Measurements from ENCODE around the gene SH3BGR. TPM values are rescaled to one million over a fixed set of nuclear protein-coding genes. Genes with fewer than 3 reads are reported as not detected.

Gene SH3BGR
- total RNA-seq, 2 donors from 2014 or later = 0.57 to 0.86 TPM

GRCh38 chr21:39504230-39504629, 52.5 kb downstream of the SH3BGR start:
- DNase-seq (no peak), ATAC-seq (no peak)
- no peaks in the 10 kb centered on the region for H3K27me3 Mint-ChIP-seq
- H3K4me3 Mint-ChIP-seq = no peak overlapping the region
- no peaks in the 10 kb centered on the region for H3K9me3 ChIP-seq (ENCODE audit: control insufficient read depth, low read length, poor library complexity, severe bottlenecking)
- H3K36me3 Mint-ChIP-seq (ENCODE audit: low read depth) = no peaks in the 10 kb centered on the region
- H3K27ac Mint-ChIP-seq = no peak overlapping the region
- H3K4me1 Mint-ChIP-seq = peaks cover 2% of the 10 kb centered on the region

- H3K36me3 Mint-ChIP-seq (ENCODE audit: low read depth) = peaks cover 5% of the 10 kb centered on the region
- ATAC-seq (no peak), DNase-seq (no peak)
- no peaks in the 10 kb centered on the region for H3K27me3 Mint-ChIP-seq
- H3K27ac Mint-ChIP-seq = no peak overlapping the region
- H3K9me3 ChIP-seq (ENCODE audit: control insufficient read depth, low read length, poor library complexity, severe bottlenecking) = no peaks in the 10 kb centered on the region
- peaks cover 5% of the 10 kb centered on the region for H3K4me1 Mint-ChIP-seq
- H3K4me3 Mint-ChIP-seq = no peak overlapping the region
These were observed 58.5 kb downstream of the SH3BGR start for GRCh38 chr21:39510240-39510639.

GRCh38 chr21:39511102-39511501, 59.3 kb downstream of the SH3BGR start:
- Mint-ChIP-seq H3K27ac (peak overlapping the region; percentile 12), H3K36me3 (ENCODE audit: low read depth) (peaks cover 5% of the 10 kb centered on the region), H3K27me3 (no peaks in the 10 kb centered on the region), H3K4me1 (peaks cover 5% of the 10 kb centered on the region), H3K4me3 (no peak overlapping the region)
- H3K9me3 ChIP-seq (ENCODE audit: control insufficient read depth, low read length, poor library complexity, severe bottlenecking) = no peaks in the 10 kb centered on the region
- ATAC-seq (no peak), DNase-seq (no peak)

GRCh38 chr21:39513735-39514134, 62.0 kb downstream of the SH3BGR start:
- peaks cover 1% of the 10 kb centered on the region for H3K27me3 Mint-ChIP-seq
- H3K4me3 Mint-ChIP-seq = no peak overlapping the region
- H3K36me3 Mint-ChIP-seq (ENCODE audit: low read depth) = peaks cover 5% of the 10 kb centered on the region

DNA sequence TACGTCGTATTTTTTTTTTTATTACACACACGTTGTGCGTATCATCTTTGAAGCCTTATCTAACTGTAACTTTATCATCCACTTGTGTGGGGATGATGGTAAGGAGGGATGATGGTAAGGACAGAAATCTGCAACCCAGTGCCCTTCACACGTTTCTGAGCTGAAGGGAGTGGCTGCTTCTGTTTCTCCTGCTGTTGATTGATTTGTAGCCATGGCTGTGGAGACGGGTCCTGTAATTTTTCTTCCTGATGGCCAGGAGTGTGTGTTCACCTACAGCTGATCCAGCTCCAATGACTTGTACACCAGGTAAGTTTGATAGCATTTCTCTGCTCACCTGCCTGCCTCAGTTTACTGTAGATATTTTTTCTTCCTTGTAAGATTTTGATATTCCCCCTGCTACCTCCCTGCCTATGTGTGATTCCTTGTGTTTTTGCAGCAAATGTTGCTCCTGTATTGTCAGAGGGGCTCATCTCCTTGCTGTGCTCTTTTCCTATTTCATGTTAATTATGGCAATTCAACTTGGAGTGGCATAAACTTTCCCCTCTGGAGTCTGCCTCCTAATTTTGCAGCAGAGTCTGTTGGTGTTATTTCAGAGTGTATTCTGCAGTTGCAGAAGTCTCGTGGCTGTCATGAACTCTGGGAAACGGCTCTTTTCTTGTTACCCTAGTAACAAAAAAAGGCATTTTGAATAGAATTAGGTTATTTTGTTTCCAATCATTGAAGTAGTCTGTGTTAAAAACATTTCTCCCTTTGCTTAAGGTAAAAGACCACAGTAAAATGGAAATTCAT, 64.1 kb downstream of the SH3BGR start:
- DNase-seq = no peak
- no peak overlapping the region for H3K4me3 Mint-ChIP-seq
- H3K4me1 Mint-ChIP-seq = peaks cover 7% of the 10 kb centered on the region
- peaks cover 17% of the 10 kb centered on the region for H3K27me3 Mint-ChIP-seq
- peaks cover 5% of the 10 kb centered on the region for H3K36me3 Mint-ChIP-seq (ENCODE audit: low read depth)
- H3K9me3 ChIP-seq (ENCODE audit: control insufficient read depth, low read length, poor library complexity, severe bottlenecking) = no peaks in the 10 kb centered on the region
- no peak for ATAC-seq
- no peak overlapping the region for H3K27ac Mint-ChIP-seq

More at GRCh38 chr21:39513735-39514134, 62.0 kb downstream of the SH3BGR start:
- H3K9me3 ChIP-seq (ENCODE audit: control insufficient read depth, low read length, poor library complexity, severe bottlenecking) = no peaks in the 10 kb centered on the region
- H3K27ac Mint-ChIP-seq = no peak overlapping the region
- H3K4me1 Mint-ChIP-seq = peaks cover 10% of the 10 kb centered on the region
- ATAC-seq (no peak), DNase-seq (no peak)

DNA sequence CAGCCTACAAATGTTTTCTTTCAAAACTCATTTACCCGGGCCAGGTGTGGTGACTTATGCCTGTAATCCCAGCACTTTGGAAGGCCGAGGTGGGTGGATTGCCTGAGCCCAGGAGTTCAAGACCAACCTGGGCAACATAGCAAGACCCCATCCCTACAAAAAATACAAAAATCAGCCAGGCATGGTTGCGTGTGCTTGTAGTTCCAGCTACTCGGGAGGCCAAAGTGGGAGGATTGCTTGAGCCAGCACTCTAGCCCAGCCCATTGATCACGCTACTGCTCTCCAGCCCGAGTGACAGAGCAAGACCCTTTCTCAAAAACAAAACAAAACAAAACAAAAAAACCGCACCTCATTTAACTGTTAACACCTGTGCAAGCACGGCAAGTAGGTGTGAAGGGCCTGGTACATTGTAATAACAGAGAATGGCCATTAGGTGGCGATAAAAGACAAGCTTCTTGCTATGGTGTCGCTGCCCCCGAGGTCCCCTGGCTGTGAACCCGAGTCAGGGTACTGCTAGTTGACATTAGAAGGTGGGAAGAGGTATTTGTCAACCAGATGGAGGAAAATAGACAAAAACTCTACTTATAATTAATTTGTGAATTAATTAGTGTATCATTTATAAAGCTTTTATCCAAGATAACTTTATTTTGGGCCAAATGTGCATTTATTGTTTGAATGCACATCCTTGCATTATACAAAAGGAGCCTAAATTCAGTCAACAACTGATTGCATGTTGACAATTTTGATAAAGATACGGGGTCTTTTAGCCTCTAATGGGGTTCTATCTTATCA, 66.5 kb downstream of the SH3BGR start:
- ATAC-seq (peak; percentile 74), DNase-seq (peak in 2 of 3 donors; percentile 8 to 10)
- H3K4me1 Mint-ChIP-seq = peaks cover 4% of the 10 kb centered on the region
- no peak overlapping the region for H3K27ac Mint-ChIP-seq
- peaks cover 2% of the 10 kb centered on the region for H3K36me3 Mint-ChIP-seq (ENCODE audit: low read depth)
- H3K9me3 ChIP-seq (ENCODE audit: control insufficient read depth, low read length, poor library complexity, severe bottlenecking) = no peaks in the 10 kb centered on the region
- H3K4me3 Mint-ChIP-seq = no peak overlapping the region
- H3K27me3 Mint-ChIP-seq = peaks cover 31% of the 10 kb centered on the region

- no peaks in the 10 kb centered on the region for H3K9me3 ChIP-seq (ENCODE audit: control insufficient read depth, low read length, poor library complexity, severe bottlenecking)
- H3K27ac Mint-ChIP-seq = no peak overlapping the region
- ATAC-seq (no peak), DNase-seq (no peak)
- H3K4me1 Mint-ChIP-seq = peaks cover 4% of the 10 kb centered on the region
- no peak overlapping the region for H3K4me3 Mint-ChIP-seq
- peaks cover 2% of the 10 kb centered on the region for H3K36me3 Mint-ChIP-seq (ENCODE audit: low read depth)
- peaks cover 31% of the 10 kb centered on the region for H3K27me3 Mint-ChIP-seq
These were observed 67.1 kb downstream of the SH3BGR start for GRCh38 chr21:39518847-39519210.

DNA sequence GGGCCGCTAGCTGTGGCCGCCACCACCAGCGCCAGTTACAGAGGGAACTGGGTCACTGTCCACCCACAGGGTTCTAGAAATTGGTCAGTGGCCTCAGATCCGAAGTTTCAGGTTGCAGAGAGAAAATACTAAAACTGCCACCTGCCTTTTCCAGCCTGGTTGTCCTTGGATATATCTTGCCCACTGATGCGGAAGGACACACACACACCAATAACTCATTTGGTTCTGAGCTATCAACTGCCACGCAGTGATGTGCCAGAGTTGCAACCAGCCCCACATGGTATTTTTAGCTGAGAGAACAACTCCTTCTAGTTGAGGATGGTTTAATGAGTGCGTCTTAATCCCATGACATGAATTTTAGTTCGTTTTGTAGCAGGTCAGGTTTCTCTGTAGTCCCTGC, 68.1 kb downstream of the SH3BGR start:
- no peaks in the 10 kb centered on the region for H3K9me3 ChIP-seq (ENCODE audit: control insufficient read depth, low read length, poor library complexity, severe bottlenecking)

DNA sequence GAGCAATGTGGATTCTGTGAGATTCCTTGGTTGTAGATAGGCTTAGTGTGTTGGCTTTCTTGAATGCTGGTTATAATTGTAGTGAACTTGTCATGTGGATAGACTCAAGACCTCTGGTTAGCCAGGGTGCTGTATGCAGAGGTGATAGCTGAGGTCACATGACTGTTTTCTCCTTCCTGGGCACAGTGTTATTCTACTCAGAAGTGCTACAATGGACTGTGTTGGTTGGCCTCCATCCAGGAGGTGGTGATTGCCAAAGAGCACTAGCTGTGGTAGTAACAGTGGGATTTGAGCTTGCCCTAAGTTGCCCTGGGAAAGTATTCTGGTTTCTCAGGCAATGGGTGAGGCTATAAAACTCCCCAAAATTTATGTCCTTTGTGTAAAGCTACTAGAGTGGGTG, 71.6 kb downstream of the SH3BGR start:
- H3K4me3 Mint-ChIP-seq = no peak overlapping the region
- H3K4me1 Mint-ChIP-seq = peaks cover 4% of the 10 kb centered on the region
- H3K36me3 Mint-ChIP-seq (ENCODE audit: low read depth) = peaks cover 2% of the 10 kb centered on the region
- ATAC-seq = no peak
- no peak overlapping the region for H3K27ac Mint-ChIP-seq
- peaks cover 58% of the 10 kb centered on the region for H3K27me3 Mint-ChIP-seq
- DNase-seq = no peak
- H3K9me3 ChIP-seq (ENCODE audit: control insufficient read depth, low read length, poor library complexity, severe bottlenecking) = no peaks in the 10 kb centered on the region

More for the DNA sequence above, 68.1 kb downstream of the SH3BGR start:
- H3K36me3 Mint-ChIP-seq (ENCODE audit: low read depth) = peaks cover 2% of the 10 kb centered on the region
- peaks cover 31% of the 10 kb centered on the region for H3K27me3 Mint-ChIP-seq
- H3K27ac Mint-ChIP-seq = no peak overlapping the region
- ATAC-seq = no peak
- no peak overlapping the region for H3K4me3 Mint-ChIP-seq
- no peak for DNase-seq
- peaks cover 6% of the 10 kb centered on the region for H3K4me1 Mint-ChIP-seq

- H3K27ac Mint-ChIP-seq = no peak overlapping the region
- DNase-seq = no peak
- H3K4me3 Mint-ChIP-seq = no peak overlapping the region
- peaks cover 4% of the 10 kb centered on the region for H3K4me1 Mint-ChIP-seq
- H3K27me3 Mint-ChIP-seq = peaks cover 54% of the 10 kb centered on the region
- ATAC-seq = no peak
- H3K9me3 ChIP-seq (ENCODE audit: control insufficient read depth, low read length, poor library complexity, severe bottlenecking) = no peaks in the 10 kb centered on the region
- peaks cover 2% of the 10 kb centered on the region for H3K36me3 Mint-ChIP-seq (ENCODE audit: low read depth)
These were observed 72.1 kb downstream of the SH3BGR start for GRCh38 chr21:39523915-39524314.

DNA sequence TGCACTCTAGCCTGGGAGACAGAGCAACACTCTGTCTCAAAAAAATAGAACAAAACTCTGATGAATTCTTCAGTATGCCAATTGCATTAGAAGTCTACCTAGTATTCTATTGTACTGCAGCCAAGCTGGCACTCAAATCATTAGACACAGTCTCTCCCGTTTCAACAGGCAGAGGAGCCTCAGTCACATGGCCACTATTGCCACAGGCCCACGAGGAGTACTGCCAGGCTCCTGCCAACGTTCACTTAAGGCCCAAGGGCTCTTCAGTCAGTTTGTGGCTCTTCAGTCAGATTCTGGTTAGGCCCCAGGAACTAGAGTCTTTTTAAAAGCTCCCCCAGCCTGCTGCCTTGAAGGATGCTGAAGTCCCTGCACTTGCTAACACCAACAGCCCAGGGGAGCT, 73.4 kb downstream of the SH3BGR start:
- ATAC-seq (no peak), DNase-seq (no peak)
- H3K9me3 ChIP-seq (ENCODE audit: control insufficient read depth, low read length, poor library complexity, severe bottlenecking) = no peaks in the 10 kb centered on the region
- peaks cover 53% of the 10 kb centered on the region for H3K27me3 Mint-ChIP-seq
- no peak overlapping the region for H3K4me3 Mint-ChIP-seq
- H3K27ac Mint-ChIP-seq = no peak overlapping the region
- peaks cover 2% of the 10 kb centered on the region for H3K36me3 Mint-ChIP-seq (ENCODE audit: low read depth)
- H3K4me1 Mint-ChIP-seq = peaks cover 4% of the 10 kb centered on the region

DNA sequence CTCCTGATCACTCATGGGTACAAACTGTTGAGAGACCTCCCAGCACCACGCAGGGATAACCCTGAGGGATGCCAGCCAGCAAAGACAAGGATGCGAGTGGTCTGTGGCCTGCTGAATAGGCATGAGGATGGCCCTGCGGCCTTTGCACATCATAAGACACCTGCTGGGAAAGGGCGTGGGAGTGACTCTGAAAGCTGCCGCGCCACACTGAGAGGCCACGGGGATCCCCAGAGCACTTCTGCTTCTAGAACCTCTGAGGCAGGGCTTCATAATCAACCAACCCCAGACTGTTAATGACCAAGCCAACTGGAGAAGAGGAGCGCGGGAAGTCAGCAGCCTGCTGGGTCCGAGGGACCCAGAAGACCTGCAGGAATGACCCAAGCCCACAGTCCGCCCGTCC, 73.8 kb downstream of the SH3BGR start:
- Mint-ChIP-seq H3K27me3 (peaks cover 49% of the 10 kb centered on the region), H3K36me3 (ENCODE audit: low read depth) (no peaks in the 10 kb centered on the region), H3K4me3 (no peak overlapping the region), H3K27ac (no peak overlapping the region), H3K4me1 (peaks cover 4% of the 10 kb centered on the region)
- ATAC-seq = no peak
- no peaks in the 10 kb centered on the region for H3K9me3 ChIP-seq (ENCODE audit: control insufficient read depth, low read length, poor library complexity, severe bottlenecking)
- DNase-seq = no peak

GRCh38 chr21:39527067-39527595, 75.4 kb downstream of the SH3BGR start:
- ATAC-seq = no peak
- H3K4me1 Mint-ChIP-seq = peaks cover 6% of the 10 kb centered on the region

More at GRCh38 chr21:39527067-39527595, 75.4 kb downstream of the SH3BGR start:
- no peaks in the 10 kb centered on the region for H3K9me3 ChIP-seq (ENCODE audit: control insufficient read depth, low read length, poor library complexity, severe bottlenecking)
- Mint-ChIP-seq H3K27ac (no peak overlapping the region), H3K27me3 (peaks cover 49% of the 10 kb centered on the region), H3K36me3 (ENCODE audit: low read depth) (no peaks in the 10 kb centered on the region), H3K4me3 (no peak overlapping the region)
- no peak for DNase-seq

Data from T-helper 17 cell (primary cell).